Esophagus (tissue), 2 donors: ENCODE data around the gene KYAT1. TPM values are rescaled to one million over a fixed set of nuclear protein-coding genes. Genes with fewer than 3 reads are reported as not detected.

Source experiments
- H3K27ac ChIP-seq, 2 donors: one replicate each; pipeline ENCODE4 v1.5.1; 2013; ENCODE audit warnings: low read depth in 2 of 2, mild to moderate bottlenecking in 2 of 2, inconsistent platforms in 1 of 2, low read length in 1 of 2, moderate library complexity in 1 of 2
- H3K27me3 ChIP-seq, 2 donors: one replicate each; pipeline ENCODE4 v1.6.1; 2013; ENCODE audit warnings: low read length in 2 of 2, control low read depth in 1 of 2, mild to moderate bottlenecking in 1 of 2; ENCODE audit not compliant: insufficient read depth in 2 of 2, control insufficient read depth in 1 of 2
- H3K36me3 ChIP-seq, 2 donors: one replicate each; pipeline ENCODE4 v1.6.1; 2013; ENCODE audit warnings: low read length in 1 of 2; ENCODE audit not compliant: control insufficient read depth in 2 of 2, insufficient read depth in 2 of 2
- H3K4me1 ChIP-seq, 2 donors: one replicate each; pipeline ENCODE4 v1.6.1; 2013; ENCODE audit warnings: low read length in 1 of 2; ENCODE audit not compliant: control insufficient read depth in 2 of 2, insufficient read depth in 2 of 2
- H3K4me3 ChIP-seq, 2 donors: one replicate each; pipeline ENCODE4 v1.5.1; 2013; ENCODE audit warnings: low read length in 2 of 2, mild to moderate bottlenecking in 2 of 2, low read depth in 1 of 2, moderate library complexity in 1 of 2
- H3K9me3 ChIP-seq, 2 donors: one replicate each; pipeline ENCODE4 v1.6.1; 2013; ENCODE audit warnings: mild to moderate bottlenecking in 2 of 2, low read depth in 1 of 2, low read length in 1 of 2, moderate library complexity in 1 of 2; ENCODE audit not compliant: control insufficient read depth in 2 of 2, insufficient read depth in 1 of 2
- WGBS, 2 donors: extraction: QIAGEN DNeasy Blood & Tissue Kit; methylation state at CpG; one replicate each; pipeline ENCODE4 v1.1.7; 2013; 5-methylcytosine and 5-hydroxymethylcytosine counted together
- polyA plus RNA-seq, 2 donors: library from polyadenylated mRNA; stranded (reverse); fragments of 200-250 nt; gene quantifications; one replicate each; pipeline ENCODE4 v1.2.3, GENCODE V29; 2013
- donor health status: healthy with polysubstance abuse.
- donor health status: Bipolar disorder and iron deficiency.

The KYAT1 gene
- polyA plus RNA-seq, 2 donors: 4.0 to 6.7 TPM

GRCh38 chr9:128792978-128793686 is 88.6 kb downstream of the KYAT1 start:
- peaks cover 0 to 3% of the 10 kb centered on the region in 2 donors for H3K4me1 ChIP-seq
- H3K4me3 ChIP-seq: no peak overlapping the region
- peaks cover 23 to 43% of the 10 kb centered on the region in 2 donors for H3K36me3 ChIP-seq
- 73 to 86% methylated on average over 8 of the region's 8 CpGs for WGBS, 2 donors
- no peaks in the 10 kb centered on the region for H3K27me3 ChIP-seq
- H3K9me3 ChIP-seq: no peaks in the 10 kb centered on the region
- H3K27ac ChIP-seq: no peak overlapping the region

- Histone ChIP-seq H3K4me3 (no peak overlapping the region), H3K36me3 (peaks cover 22 to 41% of the 10 kb centered on the region in 2 donors), H3K9me3 (no peaks in the 10 kb centered on the region), H3K27me3 (no peaks in the 10 kb centered on the region), H3K4me1 (peaks cover 0 to 3% of the 10 kb centered on the region in 2 donors), H3K27ac (no peak overlapping the region)
- WGBS, 2 donors: 90 to 91% methylated on average over 9 of the region's 9 CpGs
These were observed 89.6 kb downstream of the KYAT1 start for GRCh38 chr9:128792134-128792533.

- H3K36me3 ChIP-seq: peaks cover 22 to 37% of the 10 kb centered on the region in 2 donors
- no peaks in the 10 kb centered on the region for H3K9me3 ChIP-seq
- H3K4me1 ChIP-seq: peaks cover 0 to 3% of the 10 kb centered on the region in 2 donors
- H3K27ac ChIP-seq: no peak overlapping the region
- no peaks in the 10 kb centered on the region for H3K27me3 ChIP-seq
- H3K4me3 ChIP-seq: no peak overlapping the region
- 90 to 91% methylated on average over 4 of the region's 4 CpGs for WGBS, 2 donors
These were observed 91.2 kb downstream of the KYAT1 start for GRCh38 chr9:128790536-128790935.

DNA sequence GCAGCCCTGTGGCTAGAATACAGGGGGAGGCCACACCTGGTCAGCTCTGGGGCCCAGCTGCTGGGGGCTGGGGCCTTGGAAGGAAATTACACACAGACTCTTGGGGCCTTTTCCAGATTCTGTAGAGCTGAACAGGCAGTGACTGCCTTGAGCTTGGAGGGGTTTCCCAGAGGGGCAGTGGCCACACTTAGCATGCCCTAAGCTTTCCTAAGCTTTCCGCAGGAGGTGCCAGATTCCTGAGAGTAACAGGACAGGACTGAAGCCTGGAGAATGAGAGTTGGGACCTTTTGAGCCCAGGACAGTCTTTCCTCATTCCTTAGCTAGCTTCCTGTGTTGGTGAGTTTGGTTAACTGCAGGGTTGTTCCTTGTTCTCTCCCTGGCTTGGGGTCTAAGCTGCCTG is 93.3 kb downstream of the KYAT1 start:
- peaks cover 10 to 30% of the 10 kb centered on the region in 2 donors for H3K36me3 ChIP-seq
- no peaks in the 10 kb centered on the region for H3K27me3 ChIP-seq
- 94 to 96% methylated on average over 1 of the region's 1 CpG for WGBS, 2 donors
- H3K27ac ChIP-seq: no peak overlapping the region
- H3K4me1 ChIP-seq: peaks cover 2 to 3% of the 10 kb centered on the region in 2 donors
- H3K9me3 ChIP-seq: no peaks in the 10 kb centered on the region
- H3K4me3 ChIP-seq: peak overlapping the region in 1 of 2 donors; percentile 97

DNA sequence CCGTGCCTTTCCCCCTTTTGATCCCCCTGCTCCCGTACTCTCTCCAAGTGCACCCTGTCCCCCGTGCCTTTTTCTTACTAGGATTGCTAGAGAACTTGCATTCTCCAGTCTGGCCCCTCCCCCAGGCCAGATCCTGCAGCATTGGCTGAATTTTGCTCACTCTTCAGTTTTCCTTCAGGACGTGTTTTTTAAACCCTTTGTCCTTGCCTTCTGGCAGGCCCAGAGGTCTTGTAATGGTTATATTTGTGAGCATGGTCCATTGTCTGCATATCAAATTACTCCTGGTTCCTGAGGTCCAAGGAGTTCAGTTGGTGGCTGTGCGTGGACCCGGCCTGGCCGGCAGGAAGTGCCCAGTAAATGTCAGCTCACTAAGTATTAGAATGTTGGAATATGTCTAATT is 94.1 kb downstream of the KYAT1 start:
- Histone ChIP-seq H3K36me3 (peaks cover 4 to 22% of the 10 kb centered on the region in 2 donors), H3K9me3 (no peaks in the 10 kb centered on the region), H3K27me3 (no peaks in the 10 kb centered on the region), H3K4me1 (peaks cover 2 to 3% of the 10 kb centered on the region in 2 donors), H3K27ac (peak overlapping the region; percentile 60 to 80), H3K4me3 (peak overlapping the region; percentile 86 to 97)
- 1 to 3% methylated on average over 7 of the region's 7 CpGs for WGBS, 2 donors

- Histone ChIP-seq H3K36me3 (peaks cover 0 to 15% of the 10 kb centered on the region in 2 donors), H3K27me3 (no peaks in the 10 kb centered on the region), H3K4me1 (peaks cover 2 to 3% of the 10 kb centered on the region in 2 donors), H3K4me3 (peak within 1 kb of the TSS; percentile 86 to 97), H3K27ac (peak within 1 kb of the TSS; percentile 60 to 86), H3K9me3 (no peaks in the 10 kb centered on the region)
- WGBS, 2 donors: 7 to 8% methylated on average over 53 to 64 of the region's 64 CpGs
These were observed 94.8 kb downstream of the KYAT1 start, which contains the start of gene TBC1D13 for GRCh38 chr9:128786681-128787601. Gene TBC1D13 (plus strand): TSS chr9:128787253. CDS start chr9:128787354, 101 bp downstream.

DNA sequence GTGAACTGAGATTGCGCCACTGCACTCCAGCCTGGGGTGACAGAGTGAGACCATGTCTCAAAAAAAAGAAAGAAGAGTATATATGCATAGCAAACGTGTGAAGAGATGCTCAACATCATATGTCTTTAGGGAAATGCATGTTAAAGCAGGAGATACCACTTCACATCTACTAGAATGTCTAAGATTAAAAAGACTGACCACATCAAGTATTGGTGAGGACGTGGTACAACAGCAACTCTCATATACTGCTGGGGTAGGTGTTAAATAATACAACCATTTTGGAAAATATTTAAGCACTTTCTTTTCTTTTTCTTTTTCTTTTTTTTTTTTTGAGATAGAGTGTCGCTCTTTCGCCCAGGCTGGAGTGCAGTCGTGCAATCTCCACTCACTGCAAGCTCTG is 96.3 kb downstream of the KYAT1 start:
- no peaks in the 10 kb centered on the region for H3K9me3 ChIP-seq
- WGBS, 2 donors: 94 to 97% methylated on average over 6 of the region's 6 CpGs

More for the DNA sequence above, 96.3 kb downstream of the KYAT1 start:
- H3K4me3 ChIP-seq: no peak overlapping the region
- no peaks in the 10 kb centered on the region for H3K36me3 ChIP-seq
- H3K27me3 ChIP-seq: no peaks in the 10 kb centered on the region
- peaks cover 2 to 3% of the 10 kb centered on the region in 2 donors for H3K4me1 ChIP-seq
- no peak overlapping the region for H3K27ac ChIP-seq

Other genes starting within 250 kb of the KYAT1 start
- 10 to 100 TPM; 45.7 to 48.0 TPM for gene DYNC2I2, start 225.1 kb downstream of the KYAT1 start, polyA plus RNA-seq
- gene SET, start 192.7 kb downstream of the KYAT1 start, polyA plus RNA-seq: 100 to 1,000 TPM in 1 of 2 donors, 10 to 100 TPM in 1; 66.3 to 126 TPM
- gene PKN3, start 179.4 kb downstream of the KYAT1 start, polyA plus RNA-seq: 1 to 10 TPM; 3.5 to 4.3 TPM
- 10 to 100 TPM; 73.2 to 76.0 TPM for gene ZDHHC12, start 157.8 kb downstream of the KYAT1 start, polyA plus RNA-seq
- 10 to 100 TPM; 15.1 to 16.8 TPM for gene ZER1, start 110.0 kb downstream of the KYAT1 start, polyA plus RNA-seq
- gene TBC1D13, start 94.7 kb downstream of the KYAT1 start, polyA plus RNA-seq: 10 to 100 TPM in 1 of 2 donors, 1 to 10 TPM in 1; 9.7 to 10.8 TPM
- 10 to 100 TPM; 21.0 to 26.2 TPM for gene ENDOG, start 63.5 kb downstream of the KYAT1 start, polyA plus RNA-seq
- gene SPOUT1, start 52.2 kb downstream of the KYAT1 start, polyA plus RNA-seq: 10 to 100 TPM; 23.6 to 26.6 TPM
- 10 to 100 TPM; 38.5 to 55.6 TPM for gene LRRC8A, start 183 bp upstream of the KYAT1 start, polyA plus RNA-seq
- gene PHYHD1, start 39.0 kb upstream of the KYAT1 start, polyA plus RNA-seq: 10 to 100 TPM; 19.8 to 39.5 TPM
- gene DOLK, start 65.7 kb upstream of the KYAT1 start, polyA plus RNA-seq: 10 to 100 TPM in 1 of 2 donors, 1 to 10 TPM in 1; 5.3 to 11.6 TPM
- gene NUP188, start 65.7 kb upstream of the KYAT1 start, polyA plus RNA-seq: 10 to 100 TPM; 19.7 to 21.8 TPM
- gene SH3GLB2, start 146.4 kb upstream of the KYAT1 start, polyA plus RNA-seq: 100 to 1,000 TPM; 144 to 183 TPM
- 10 to 100 TPM; 25.5 to 36.2 TPM for gene MIGA2, start 154.7 kb upstream of the KYAT1 start, polyA plus RNA-seq
- 10 to 100 TPM; 11.4 to 16.5 TPM for gene DOLPP1, start 199.2 kb upstream of the KYAT1 start, polyA plus RNA-seq
- gene CRAT, start 228.8 kb upstream of the KYAT1 start, polyA plus RNA-seq: 10 to 100 TPM; 26.6 to 36.7 TPM
- 100 to 1,000 TPM in 1 of 2 donors, 10 to 100 TPM in 1; 80.0 to 126 TPM for gene PTPA, start 229.5 kb upstream of the KYAT1 start, polyA plus RNA-seq